Gastrocnemius medialis (tissue), 4 donors: ENCODE results near the gene TAF1C. TPM values are rescaled to one million over a fixed set of nuclear protein-coding genes. Genes with fewer than 3 reads are reported as not detected.

Experiments
- ATAC-seq, 2 donors: fragments of 150-250 bp; one replicate each; pipeline ENCODE4 v1.9.1; 2016
- DNase-seq, 2 donors: peaks; one replicate each; pipeline ENCODE4 v3.0.0-alpha.2; 2019
- H3K27ac ChIP-seq, 4 donors: fragments of 200-600 bp; sonication (generic); 1 replicate in 1 of 4; 2 replicates in 3 of 4; pipeline ENCODE4 v1.5.1; 2016 to 2018; ENCODE audit warnings: mild to moderate bottlenecking in 2 of 4, moderate library complexity in 1 of 4
- H3K27me3 ChIP-seq, 3 donors: fragments of 200-600 bp; sonication (generic) in 2 of 3; 1 replicate in 1 of 3; 2 replicates in 2 of 3; pipeline versions ENCODE4 v1.5.1 to v1.6.0; 2016 to 2019; ENCODE audit warnings: mild to moderate bottlenecking in 1 of 3, moderate library complexity in 1 of 3
- H3K36me3 ChIP-seq, 2 donors: fragments of 200-600 bp; sonication (generic) in 1 of 2; one replicate each; pipeline ENCODE4 v1.5.1; 2017 to 2018
- H3K4me1 ChIP-seq, 2 donors: fragments of 200-600 bp; sonication (generic) in 1 of 2; one replicate each; pipeline ENCODE4 v1.5.1; 2016 to 2017; ENCODE audit warnings: mild to moderate bottlenecking in 2 of 2
- H3K4me3 ChIP-seq, 4 donors: fragments of 200-600 bp; sonication (generic) in 3 of 4; 1 replicate in 1 of 4; 2 replicates in 3 of 4; pipeline ENCODE4 v1.5.1; 2016 to 2019; ENCODE audit warnings: mild to moderate bottlenecking in 2 of 4
- H3K9me3 ChIP-seq, 3 donors: fragments of 200-600 bp; sonication (generic) in 2 of 3; 1 replicate in 1 of 3; 2 replicates in 2 of 3; pipeline ENCODE4 v1.5.1; 2016 to 2019
- CTCF ChIP-seq, 5 experiments: fragments of 450-650 bp in 3 of 5; fragments of 200-600 bp in 2 of 5; sonication (generic) in 2 of 5; IDR thresholded peaks in 4 of 5; conservative IDR thresholded peaks in 1 of 5; 1 replicate in 4 of 5; 2 replicates in 1 of 5; pipeline ENCODE4 v1.5.1; 2016 to 2019; ENCODE audit warnings: antibody characterized with exemption in 5 of 5, mild to moderate bottlenecking in 3 of 5, moderate library complexity in 3 of 5
- POLR2A ChIP-seq, 2 donors: fragments of 450-650 bp; IDR thresholded peaks; one replicate each; pipeline ENCODE4 v1.6.1; 2017; ENCODE audit warnings: antibody characterized with exemption in 2 of 2, mild to moderate bottlenecking in 2 of 2, moderate library complexity in 2 of 2
- in situ Hi-C, 4 donors: fragments of 200-750 bp; cut with MboI; loops; one replicate each; pipeline versions ENCODE4 v1.15.0 to v1.8.0; 2017; ENCODE audit warnings: low sequenced_read_pairs in 4 of 4
- intact Hi-C: fragments of 100-400 bp; cut with DNase I; formaldehyde crosslinking; loops from one replicate; pipeline ENCODE4 v1.15.1; 2023; ENCODE audit warnings: low total_unique reads
- total RNA-seq, 4 donors: library from RNA; depleted of rRNA; stranded (reverse); fragments of >200 nt; gene quantifications; one replicate each; pipeline versions ENCODE4 v1.1.0 to v1.2.3, GENCODE V29; 2016

Gene TAF1C
- total RNA-seq, 4 donors from 2014 or later = 6.8 to 35.5 (median 12.3) TPM

DNA sequence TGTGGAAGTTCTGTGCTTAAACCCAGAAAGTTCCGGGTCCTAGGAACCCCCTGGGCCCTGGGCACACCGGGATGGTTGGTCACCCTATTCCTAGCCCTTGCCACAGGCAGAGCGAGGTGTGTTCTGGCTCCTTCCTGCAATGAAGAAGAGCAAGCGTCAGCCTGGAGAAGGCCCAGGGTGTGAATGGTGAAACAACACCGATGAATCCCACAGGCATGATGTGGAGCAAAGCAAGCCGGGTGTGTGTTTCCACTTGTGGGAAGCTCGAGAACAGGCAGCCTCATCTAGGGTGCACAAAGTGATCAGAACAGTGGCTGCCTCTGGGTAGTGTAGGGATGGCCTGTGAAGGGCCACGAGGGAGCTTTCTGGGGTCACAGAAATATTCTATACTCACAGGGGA is 39.2 kb upstream of the TAF1C start:
- Histone ChIP-seq H3K27me3 (no peaks in the 10 kb centered on the region), H3K4me3 (no peak overlapping the region), H3K9me3 (no peaks in the 10 kb centered on the region), H3K4me1 (peaks cover 7 to 12% of the 10 kb centered on the region in 2 donors), H3K36me3 (no peaks in the 10 kb centered on the region), H3K27ac (no peak overlapping the region)
- intact Hi-C loops (no loop called here), in situ Hi-C loops (no loop called here)
- DNase-seq (no peak), ATAC-seq (no peak)
- TF ChIP-seq CTCF (IDR thresholded peaks at IDR 0.05 in 4 of 5, conservative IDR thresholded peaks at IDR 0.05 in 1 of 5) (no peak), POLR2A (IDR thresholded peaks at IDR 0.05) (no peak)

DNA sequence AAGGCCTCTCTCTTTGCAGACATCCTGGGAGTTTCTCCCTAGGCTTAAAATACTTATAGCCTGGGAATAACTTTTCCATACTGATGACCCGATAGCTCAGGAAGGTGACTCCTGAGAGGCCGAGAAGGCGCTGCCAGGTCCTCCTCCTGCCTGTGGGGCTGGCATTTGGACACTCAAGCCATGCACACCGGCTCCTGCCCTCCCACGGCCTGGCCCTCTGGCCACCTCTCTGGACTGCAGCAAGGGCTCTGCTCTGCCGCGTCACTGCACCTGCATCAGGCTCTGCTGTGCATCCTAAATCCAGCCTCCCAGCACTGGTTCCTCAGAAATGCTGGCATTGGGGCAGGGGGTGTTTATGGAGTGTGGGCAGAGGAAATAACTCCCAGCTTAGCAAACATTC is 38.7 kb upstream of the TAF1C start:
- DNase-seq = no peak
- intact Hi-C loops (no loop called here), in situ Hi-C loops (no loop called here)
- Histone ChIP-seq H3K9me3 (no peaks in the 10 kb centered on the region), H3K36me3 (no peaks in the 10 kb centered on the region), H3K4me1 (peaks cover 7 to 12% of the 10 kb centered on the region in 2 donors), H3K27ac (no peak overlapping the region), H3K4me3 (no peak overlapping the region), H3K27me3 (no peaks in the 10 kb centered on the region)
- ATAC-seq = no peak
- TF ChIP-seq POLR2A (IDR thresholded peaks at IDR 0.05) = no peak
- TF ChIP-seq CTCF (IDR thresholded peaks at IDR 0.05 in 4 of 5, conservative IDR thresholded peaks at IDR 0.05 in 1 of 5) = no peak

GRCh38 chr16:84225126-84225525 is 38.3 kb upstream of the TAF1C start:
- H3K27me3 ChIP-seq = no peaks in the 10 kb centered on the region
- H3K4me1 ChIP-seq = peaks cover 7 to 12% of the 10 kb centered on the region in 2 donors
- no peak overlapping the region for H3K4me3 ChIP-seq
- in situ Hi-C loops (no loop called here), intact Hi-C loops (no loop called here)
- TF ChIP-seq CTCF (IDR thresholded peaks at IDR 0.05 in 4 of 5, conservative IDR thresholded peaks at IDR 0.05 in 1 of 5) (no peak), POLR2A (IDR thresholded peaks at IDR 0.05) (no peak)
- ATAC-seq (no peak), DNase-seq (no peak)
- no peaks in the 10 kb centered on the region for H3K36me3 ChIP-seq
- H3K9me3 ChIP-seq = no peaks in the 10 kb centered on the region
- H3K27ac ChIP-seq = no peak overlapping the region

- intact Hi-C loops (no loop called here), in situ Hi-C loops (no loop called here)
- DNase-seq (no peak), ATAC-seq (no peak)
- TF ChIP-seq CTCF (IDR thresholded peaks at IDR 0.05 in 4 of 5, conservative IDR thresholded peaks at IDR 0.05 in 1 of 5) (no peak), POLR2A (IDR thresholded peaks at IDR 0.05) (no peak)
- H3K36me3 ChIP-seq = no peaks in the 10 kb centered on the region
- no peak overlapping the region for H3K4me3 ChIP-seq
- H3K4me1 ChIP-seq = peaks cover 7 to 12% of the 10 kb centered on the region in 2 donors
- no peak overlapping the region for H3K27ac ChIP-seq
- no peaks in the 10 kb centered on the region for H3K9me3 ChIP-seq
- no peaks in the 10 kb centered on the region for H3K27me3 ChIP-seq
Measured at GRCh38 chr16:84224554-84224953, 37.7 kb upstream of the TAF1C start.

DNA sequence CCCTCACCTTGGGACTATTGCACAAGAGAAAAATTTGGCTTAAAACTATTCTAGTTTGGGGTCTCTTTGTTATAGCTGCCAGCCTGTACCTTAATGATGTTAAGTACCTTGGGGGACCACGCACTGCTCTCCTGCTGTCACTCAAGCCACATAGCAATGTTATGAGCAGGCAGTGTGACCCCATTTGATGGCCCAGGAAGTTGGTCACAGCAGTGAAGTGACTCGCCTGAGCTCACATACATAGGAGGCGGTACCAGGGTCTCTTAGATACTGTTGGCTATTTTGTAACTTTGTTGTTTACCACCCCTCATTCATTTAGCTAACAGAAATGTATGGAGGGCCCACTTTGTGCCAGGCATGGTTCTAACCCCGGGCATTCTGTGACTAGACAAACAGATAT is 36.6 kb upstream of the TAF1C start:
- Histone ChIP-seq H3K27me3 (no peaks in the 10 kb centered on the region), H3K4me3 (no peak overlapping the region), H3K36me3 (no peaks in the 10 kb centered on the region), H3K27ac (no peak overlapping the region), H3K9me3 (no peaks in the 10 kb centered on the region), H3K4me1 (peaks cover 7 to 11% of the 10 kb centered on the region in 2 donors)
- intact Hi-C loops (no loop called here), in situ Hi-C loops (no loop called here)
- TF ChIP-seq CTCF (IDR thresholded peaks at IDR 0.05 in 4 of 5, conservative IDR thresholded peaks at IDR 0.05 in 1 of 5) (no peak), POLR2A (IDR thresholded peaks at IDR 0.05) (no peak)
- DNase-seq (no peak), ATAC-seq (no peak)
